Measurements from ENCODE around the gene SPRN.
"Not testable (repeated sequence)": the region's sequence is repeated elsewhere in the genome, so short reads cannot be mapped to it uniquely, and the experiment has no call there.

SPRN gene

DNA sequence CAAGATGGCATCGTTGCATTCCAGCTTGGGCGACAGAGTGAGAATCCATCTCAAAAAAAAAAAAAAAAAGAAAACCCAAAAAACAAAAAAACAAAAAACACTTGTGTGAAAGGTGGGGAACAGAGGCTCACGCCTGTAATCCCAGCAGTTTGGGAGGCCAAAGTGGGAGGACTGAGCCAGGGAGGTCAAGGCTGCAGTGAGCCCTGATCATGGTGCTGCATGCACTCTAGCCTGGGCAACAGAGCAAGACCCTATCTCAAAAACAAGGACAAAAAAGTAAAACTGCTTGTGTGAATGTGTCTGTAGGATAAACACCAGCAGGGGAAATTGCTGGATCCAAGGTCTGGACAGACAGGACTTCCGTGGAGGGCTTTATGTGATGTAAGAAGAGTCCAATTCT lies 40.9 kb downstream of the SPRN start:
- DNase-seq, result no peak

DNA sequence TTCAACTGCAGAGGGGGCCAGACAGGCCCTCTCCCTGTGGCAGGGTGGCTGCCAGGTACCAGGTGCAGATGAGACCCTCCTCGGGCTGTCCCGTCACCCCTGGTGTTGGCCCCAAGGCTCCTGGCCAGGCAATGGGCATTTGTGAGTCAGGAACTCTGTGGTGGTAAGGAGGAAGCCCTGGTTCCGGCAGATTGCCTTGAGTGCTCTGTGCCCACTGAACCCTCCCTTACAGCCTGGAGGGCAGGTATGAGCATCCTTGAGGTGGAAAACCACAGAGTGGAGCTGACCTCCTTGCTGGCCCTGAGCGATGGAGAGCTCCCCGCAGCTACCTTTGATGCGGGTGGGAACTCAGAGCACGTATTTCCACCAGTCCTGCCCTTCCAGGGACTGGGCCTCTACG lies 43.4 kb downstream of the SPRN start:
- DNase-seq, result no peak

DNA sequence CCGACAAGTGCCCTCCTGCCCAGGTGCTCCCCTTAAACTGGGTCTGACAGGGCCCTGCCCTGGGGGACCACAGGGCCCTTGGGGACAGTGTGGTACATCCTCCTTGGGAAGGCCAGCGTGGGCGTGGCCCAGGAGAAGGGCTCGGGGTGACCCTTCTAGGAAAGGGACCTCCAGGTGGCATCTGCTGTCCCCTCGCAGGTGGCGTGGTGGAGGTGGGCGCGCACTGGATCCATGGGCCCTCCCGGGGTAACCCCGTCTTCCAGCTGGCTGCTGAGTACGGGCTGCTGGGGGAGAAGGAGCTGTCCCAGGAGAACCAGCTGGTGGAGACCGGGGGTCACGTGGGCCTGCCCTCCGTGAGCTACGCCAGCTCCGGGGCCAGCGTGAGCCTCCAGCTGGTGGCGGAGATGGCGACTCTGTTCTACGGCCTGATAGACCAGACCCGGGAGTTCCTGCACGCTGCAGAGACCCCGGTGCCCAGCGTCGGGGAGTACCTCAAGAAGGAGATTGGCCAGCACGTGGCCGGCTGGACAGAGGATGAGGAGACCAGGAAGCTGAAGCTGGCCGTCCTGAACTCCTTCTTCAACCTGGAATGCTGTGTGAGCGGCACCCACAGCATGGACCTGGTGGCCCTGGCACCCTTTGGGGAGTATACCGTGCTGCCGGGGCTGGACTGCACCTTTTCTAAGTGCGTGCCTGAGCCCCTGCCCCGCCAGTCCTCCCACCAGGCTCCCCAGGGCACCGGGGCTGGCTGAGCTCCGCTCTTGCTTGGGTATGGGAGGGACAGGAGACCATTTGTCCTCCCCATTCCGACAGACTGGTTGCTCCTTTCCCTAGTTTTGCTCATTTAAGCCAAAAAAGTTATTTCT lies 44.4 kb downstream of the SPRN start:
- DNase-seq, result no peak

DNA sequence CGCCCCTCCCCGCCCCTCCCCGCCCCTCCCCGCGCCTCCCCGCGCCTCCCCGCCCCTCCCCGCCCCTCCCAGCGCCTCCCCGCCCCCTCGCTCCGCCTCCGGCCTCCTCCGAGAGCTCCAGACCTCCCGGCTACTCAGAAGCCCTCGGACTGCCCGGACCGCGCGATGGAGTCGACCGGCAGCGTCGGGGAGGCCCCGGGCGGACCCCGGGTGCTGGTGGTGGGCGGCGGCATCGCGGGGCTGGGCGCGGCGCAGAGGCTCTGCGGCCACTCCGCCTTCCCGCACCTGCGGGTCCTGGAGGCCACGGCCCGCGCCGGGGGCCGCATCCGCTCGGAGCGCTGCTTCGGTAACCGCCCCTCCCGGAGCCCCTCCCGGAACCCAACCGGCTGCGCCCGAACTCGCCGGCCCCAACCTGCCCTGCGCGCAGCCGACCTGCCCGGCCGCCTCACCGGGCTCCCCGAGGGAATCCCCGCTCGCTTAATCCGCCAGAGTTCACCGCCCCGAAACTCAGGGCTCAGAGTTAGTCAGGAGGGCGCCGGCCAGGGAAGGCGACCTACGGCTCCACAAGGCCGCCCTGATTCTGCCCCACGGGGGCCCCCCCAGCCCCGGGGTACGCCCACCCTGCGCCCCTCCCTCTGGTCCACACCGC lies 45.1 kb downstream of the SPRN start, which contains the start of gene PAOX:
Gene PAOX, plus strand, starts transcription at position 111 of the 649 bp plus-strand sequence. Its CDS starts 55 bp downstream, at position 166.
- DNase-seq, result no peak

DNA sequence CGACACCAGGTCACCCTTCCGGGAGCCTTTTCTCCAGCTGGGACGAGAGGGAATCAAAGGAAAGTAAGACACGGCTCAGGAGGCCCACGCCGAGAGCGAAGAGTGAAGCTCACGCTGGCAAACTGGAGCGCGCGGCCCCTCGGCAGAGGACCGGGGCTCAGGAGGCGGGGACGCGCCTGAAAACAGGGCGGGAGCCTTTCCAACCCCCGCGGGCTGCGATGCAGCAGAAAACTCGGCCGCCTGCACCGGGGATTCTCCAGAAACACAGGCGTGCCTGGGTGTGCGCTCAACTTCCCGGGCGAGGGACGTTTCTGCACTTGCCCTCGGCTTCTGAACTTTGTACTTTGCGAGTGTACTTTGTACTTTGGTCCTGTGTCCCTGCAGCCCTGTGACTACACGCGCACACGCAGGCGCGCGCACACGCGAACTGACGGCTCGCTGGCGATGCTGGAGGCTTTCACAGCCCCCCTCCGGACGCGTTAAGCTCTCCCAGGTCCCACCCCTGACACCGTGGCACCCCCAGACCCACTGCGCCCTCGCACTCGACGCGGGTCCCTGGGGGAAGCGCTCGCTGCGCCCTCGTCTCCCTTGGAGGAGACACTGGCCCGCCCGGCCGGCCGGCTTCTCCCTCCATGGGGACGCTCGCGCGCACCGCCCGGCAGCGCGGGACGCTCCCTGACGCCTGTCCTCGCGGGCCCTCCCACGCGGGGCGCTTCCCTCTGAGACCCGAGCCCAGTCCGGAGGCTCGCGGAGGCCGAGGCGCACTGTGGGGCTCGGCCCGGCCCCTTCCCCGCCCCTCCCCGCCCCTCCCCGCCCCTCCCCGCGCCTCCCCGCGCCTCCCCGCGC lies 46.0 kb downstream of the SPRN start:
- no peak for DNase-seq

DNA sequence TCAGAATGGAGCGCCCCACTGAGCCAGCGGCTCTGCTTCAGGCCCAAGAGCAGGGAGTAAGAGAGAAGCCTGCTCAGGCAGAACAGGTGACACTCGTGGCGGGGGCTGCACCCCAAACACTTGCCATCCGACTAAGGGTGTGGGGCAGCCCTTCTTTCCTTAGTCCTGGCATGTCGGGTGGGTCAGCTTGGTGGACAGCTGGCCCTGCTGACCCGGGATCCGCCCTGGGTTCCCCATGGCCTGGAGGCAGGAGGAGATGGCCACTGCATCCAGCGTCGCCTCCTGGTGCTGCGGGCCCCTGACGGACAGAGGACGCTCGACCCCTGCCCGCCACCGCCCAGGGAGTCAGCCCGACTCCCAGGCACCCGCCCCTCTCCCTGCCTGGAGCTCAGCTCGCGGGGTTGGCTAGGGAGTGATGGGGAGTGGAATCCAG lies 46.6 kb downstream of the SPRN start:
- no peak for DNase-seq

DNA sequence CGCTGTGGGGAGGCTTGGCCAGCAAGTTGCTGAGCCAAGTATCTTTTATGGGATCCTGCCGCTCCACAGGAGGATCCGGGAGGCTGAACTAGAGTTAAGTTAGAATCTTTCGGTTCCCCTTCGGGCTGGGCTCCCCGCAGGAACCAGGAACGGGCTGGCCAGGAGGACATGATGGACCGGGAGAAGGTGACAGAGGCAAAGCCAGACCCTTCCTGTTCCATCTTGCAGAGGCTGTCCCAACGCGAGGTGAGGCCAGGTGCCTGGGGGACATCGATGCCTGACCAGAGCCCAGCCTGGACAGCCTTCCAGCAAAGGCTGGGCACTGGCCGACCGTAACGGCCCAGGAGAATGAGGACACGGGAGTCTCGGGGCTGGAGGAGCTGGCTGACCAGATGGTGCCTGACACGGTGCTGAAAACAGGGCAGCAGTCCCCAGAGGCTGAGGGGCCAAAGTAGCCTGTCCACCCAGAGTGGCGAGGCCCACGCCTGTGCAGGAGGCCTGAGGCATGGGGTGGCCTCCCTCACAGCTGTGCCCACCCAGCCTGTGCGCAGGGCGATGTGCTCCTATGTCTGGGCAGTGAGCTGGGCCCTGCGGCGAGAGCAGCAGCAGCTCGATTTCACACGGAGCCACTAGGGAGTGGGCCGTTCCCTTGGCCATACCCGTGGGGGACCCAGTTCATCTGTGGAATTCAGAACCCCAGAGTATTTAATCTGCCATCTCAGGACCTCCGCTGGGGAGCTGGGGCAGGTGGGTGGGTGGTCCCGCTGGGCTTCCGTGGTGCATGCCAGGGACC lies 47.2 kb downstream of the SPRN start:
- no peak for DNase-seq

DNA sequence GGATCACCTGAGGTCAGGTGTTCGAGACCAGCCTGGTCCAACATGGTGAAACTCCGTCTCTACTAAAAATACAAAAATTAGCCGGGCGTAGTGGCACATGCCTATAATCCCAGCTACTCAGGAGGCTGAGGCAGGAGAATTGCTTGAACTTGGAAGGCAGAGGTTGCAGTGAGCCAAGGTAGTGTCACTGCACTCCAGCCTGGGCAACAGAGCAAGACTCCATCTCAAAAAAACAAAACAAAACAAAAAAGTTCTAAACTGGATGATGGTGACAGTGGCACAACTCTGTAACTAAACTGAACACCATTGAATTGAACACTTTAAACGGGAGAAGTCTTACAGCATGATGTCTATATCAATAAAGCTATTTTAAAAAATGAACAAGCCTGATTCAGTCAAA lies 48.2 kb downstream of the SPRN start:
- not testable (repeated sequence) for DNase-seq

DNA sequence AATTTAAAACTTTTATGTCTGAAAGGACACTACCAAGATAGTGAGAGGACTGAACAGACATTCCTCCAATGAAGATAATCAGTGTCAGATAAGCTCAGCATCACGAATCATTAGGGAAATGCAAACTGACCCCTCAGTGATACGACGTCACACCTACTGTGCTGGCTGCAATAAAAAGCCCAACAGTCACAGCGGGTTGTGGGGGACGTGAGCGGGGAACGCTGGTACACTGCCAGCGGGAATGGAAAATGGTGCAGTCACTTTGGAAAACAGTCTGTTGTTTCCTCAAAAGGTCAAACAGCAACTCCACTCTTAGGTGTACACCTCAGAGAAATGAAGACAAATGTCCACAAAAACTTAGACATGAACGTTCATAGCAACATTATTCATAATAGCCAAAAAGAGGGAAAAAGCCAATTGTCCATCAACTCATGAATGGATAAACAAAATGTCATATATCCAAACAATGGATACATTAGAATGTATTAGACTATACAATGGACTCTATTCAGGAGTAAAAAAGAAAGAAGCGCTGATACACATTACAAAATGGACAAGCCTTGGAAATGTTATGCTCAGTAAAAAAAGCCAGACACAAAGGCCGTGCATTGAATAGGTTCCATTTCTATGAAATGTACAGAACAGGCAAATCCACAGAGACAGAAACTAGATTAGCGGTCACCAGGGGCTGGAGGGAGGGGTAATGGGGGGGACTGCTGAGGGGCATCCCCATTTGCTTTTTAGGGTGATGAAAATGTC lies 48.9 kb downstream of the SPRN start:
- DNase-seq, result no peak

DNA sequence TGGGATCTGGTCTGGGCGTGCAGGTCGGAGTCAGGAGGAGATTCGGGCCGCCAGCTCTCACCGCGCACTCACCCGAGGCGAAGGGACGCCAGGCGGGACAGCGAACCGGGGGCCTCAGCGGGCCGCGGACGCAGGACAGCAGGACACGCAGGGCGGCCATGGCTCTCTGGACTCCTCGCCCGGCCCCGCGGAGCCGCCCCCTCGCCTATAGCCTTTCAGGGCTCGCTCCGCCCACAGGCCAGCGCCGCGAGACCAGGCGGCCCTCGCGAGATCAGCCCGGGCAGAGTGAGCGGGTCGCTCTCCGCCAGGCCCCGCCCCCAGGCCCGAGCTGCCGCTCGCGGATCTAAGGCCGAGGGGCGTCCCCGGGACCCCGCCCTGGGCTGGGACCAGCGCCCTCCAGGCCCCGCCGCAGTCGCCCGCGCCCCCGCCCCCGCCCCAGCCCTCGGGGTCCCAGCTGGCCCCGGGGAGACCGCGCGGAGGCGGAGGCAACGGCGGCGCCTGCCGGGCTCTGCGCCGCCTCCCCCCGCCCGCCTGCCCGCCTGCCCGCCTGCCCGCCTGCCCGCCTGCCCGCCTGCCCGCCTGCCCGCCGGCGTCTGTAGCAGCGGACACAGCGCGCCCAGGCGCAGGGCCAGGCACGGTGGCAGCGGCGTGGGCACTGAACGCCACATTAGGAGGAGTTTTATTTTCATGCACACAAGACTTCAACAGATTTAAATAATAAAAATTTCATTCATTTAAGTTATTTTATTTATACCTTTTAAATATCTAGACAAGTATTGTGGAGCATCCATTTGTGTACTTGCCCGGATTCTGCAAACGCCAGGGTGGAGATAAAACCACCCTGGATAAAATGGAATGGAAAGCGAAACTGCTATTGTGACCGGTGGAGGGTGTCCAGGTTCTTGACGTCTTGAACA lies 51.0 kb downstream of the SPRN start, which contains the start of gene ECHS1:
Gene ECHS1, minus strand, starts transcription at position 181 of the 917 bp plus-strand sequence. Its CDS starts 21 bp downstream, at position 160.
- peak; percentile 66 for DNase-seq

DNA sequence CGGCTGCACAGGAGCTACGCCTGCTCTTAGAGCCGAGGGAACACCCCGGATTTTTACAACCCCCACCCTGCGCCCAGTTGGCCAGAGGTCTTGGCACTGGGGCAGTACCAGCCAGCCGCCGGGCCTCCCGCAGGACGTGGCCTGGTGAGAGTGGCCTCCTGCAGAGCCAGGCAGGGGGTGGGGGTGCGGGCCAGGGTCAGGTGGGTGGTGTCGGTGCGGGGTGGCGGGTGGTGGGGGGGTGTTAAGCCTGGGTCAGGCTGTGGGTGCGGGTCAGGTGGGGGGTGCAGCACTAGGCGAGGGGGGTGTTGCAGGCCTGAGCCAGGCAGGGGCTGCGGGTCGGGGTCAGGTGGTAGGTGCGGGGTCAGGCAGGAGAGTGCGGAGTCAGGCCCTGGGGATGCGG lies 51.9 kb downstream of the SPRN start:
- no peak for DNase-seq

Data from NCI-H2107 (cell line).